B cell (primary cell): ENCODE measurements around the gene CYP4F22. TPM values are rescaled to one million over a fixed set of nuclear protein-coding genes. Genes with fewer than 3 reads are reported as not detected.

Source experiments
- ATAC-seq: fragments of 200-7000 bp; cut with Tn5 transposase; one replicate; pipeline ENCODE4 v1.10.0; 2021; ENCODE audit warnings: low read depth, mild to moderate bottlenecking, moderate number of reproducible peaks, moderate library complexity
- CTCF ChIA-PET: fragments of 350-600 bp; sonication (Branson Sonifier 250); formaldehyde crosslinking; loops from one replicate; lab custom pipeline; 2021; ENCODE audit warnings: antibody characterized with exemption, inconsistent platforms; lab: Charles Lee
- POLR2A ChIA-PET: fragments of 350-600 bp; sonication (Branson Sonifier 250); formaldehyde crosslinking; loops from one replicate; lab custom pipeline; 2021; ENCODE audit warnings: antibody characterized with exemption; lab: Charles Lee
- DNase-seq: peaks from one replicate; pipeline ENCODE4 v3.0.0; 2013
- H2AFZ ChIP-seq: 2 replicates; pipeline ENCODE4 v1.6.1; 2012; ENCODE audit warnings: mild to moderate bottlenecking, low read depth, low read length; ENCODE audit not compliant: insufficient read depth, poor library complexity, severe bottlenecking
- H3K27ac ChIP-seq, 2 donors: 1 replicate in 1 of 2; 2 replicates in 1 of 2; pipeline ENCODE4 v1.5.1; 2012 to 2013; ENCODE audit warnings: low read length in 2 of 2, mild to moderate bottlenecking in 2 of 2, moderate library complexity in 1 of 2
- H3K27me3 ChIP-seq, 4 experiments: fragments of 200-600 bp in 1 of 4; sonication (generic) in 1 of 4; replicated peaks in 1 of 4; 1 replicate in 2 of 4; 2 replicates in 2 of 4; pipeline versions ENCODE4 v1.6.1 to v1.7.0; 2013 to 2016; ENCODE audit warnings: low read length in 3 of 4, mild to moderate bottlenecking in 2 of 4, mixed read lengths in 1 of 4, moderate library complexity in 1 of 4; ENCODE audit not compliant: insufficient read depth in 4 of 4, control insufficient read depth in 3 of 4; ENCODE audit errors: control extremely low read depth in 1 of 4
- H3K36me3 ChIP-seq, 2 experiments: replicated peaks in 1 of 2; 1 replicate in 1 of 2; 2 replicates in 1 of 2; pipeline versions ENCODE4 v1.6.1 to v1.7.1; 2013; ENCODE audit warnings: low read length in 1 of 2; ENCODE audit not compliant: insufficient read depth in 2 of 2, control insufficient read depth in 1 of 2; ENCODE audit errors: control extremely low read depth in 1 of 2, extremely low read depth in 1 of 2
- H3K4me1 ChIP-seq, 2 donors: fragments of 200-600 bp in 1 of 2; sonication (generic) in 1 of 2; 1 replicate in 1 of 2; 2 replicates in 1 of 2; pipeline versions ENCODE4 v1.5.1 to v1.6.1; 2013 to 2017; ENCODE audit warnings: low read length in 2 of 2; ENCODE audit not compliant: control insufficient read depth in 2 of 2, insufficient read depth in 2 of 2
- H3K4me2 ChIP-seq: replicated peaks from 2 replicates; pipeline ENCODE3; 2012; ENCODE audit warnings: mild to moderate bottlenecking, low read depth, low read length; ENCODE audit not compliant: poor library complexity, severe bottlenecking
- H3K4me3 ChIP-seq, 5 experiments: fragments of 200-600 bp in 1 of 5; sonication (generic) in 1 of 5; 1 replicate in 3 of 5; 2 replicates in 2 of 5; pipeline versions ENCODE4 v1.5.1 to v1.7.0; 2011 to 2016; ENCODE audit warnings: low read length in 4 of 5, mild to moderate bottlenecking in 4 of 5, low read depth in 2 of 5, control low read depth in 1 of 5, moderate library complexity in 1 of 5; ENCODE audit not compliant: insufficient read depth in 1 of 5; ENCODE audit errors: control extremely low read depth in 1 of 5, extremely low read depth in 1 of 5
- H3K79me2 ChIP-seq: fragments of 200-600 bp; sonication (generic); one replicate; pipeline ENCODE4 v1.6.0; 2016; ENCODE audit warnings: low read length; ENCODE audit not compliant: control insufficient read depth, insufficient read depth
- H3K9ac ChIP-seq: fragments of 200-600 bp; sonication (generic); 2 replicates; pipeline ENCODE4 v1.6.1; 2017; ENCODE audit warnings: mild to moderate bottlenecking, low read length, moderate library complexity
- H3K9me3 ChIP-seq, 3 donors: one replicate each; pipeline versions ENCODE4 v1.6.1 to v1.7.1; 2013; ENCODE audit warnings: low read length in 2 of 3; ENCODE audit not compliant: control insufficient read depth in 2 of 3, insufficient read depth in 1 of 3; ENCODE audit errors: control extremely low read depth in 1 of 3
- H4K20me1 ChIP-seq: 2 replicates; pipeline ENCODE4 v1.6.0; 2012; ENCODE audit warnings: mild to moderate bottlenecking, low read length; ENCODE audit not compliant: insufficient read depth, control insufficient read depth, poor library complexity, severe bottlenecking
- H3K27ac Mint-ChIP-seq: one replicate; pipeline ENCODE4 v1.8.0; 2021; ENCODE audit warnings: mixed read lengths
- H3K27me3 Mint-ChIP-seq: one replicate; pipeline ENCODE4 v1.8.0; 2021; ENCODE audit warnings: mixed read lengths
- H3K4me1 Mint-ChIP-seq: one replicate; pipeline ENCODE4 v1.8.0; 2021; ENCODE audit warnings: mixed read lengths
- H3K4me3 Mint-ChIP-seq: one replicate; pipeline ENCODE4 v1.8.0; 2021; ENCODE audit warnings: mixed read lengths
- H3K9me3 Mint-ChIP-seq: one replicate; pipeline ENCODE4 v1.8.0; 2022; ENCODE audit warnings: mixed read lengths; ENCODE audit not compliant: insufficient read depth
- CTCF ChIP-seq: fragments of 200-600 bp; IDR thresholded peaks from one replicate; pipeline ENCODE4 v1.8.0; 2022; ENCODE audit warnings: antibody characterized with exemption, mild to moderate bottlenecking
- EZH2 ChIP-seq: IDR thresholded peaks from 2 replicates; pipeline ENCODE4 v1.6.1; 2012; ENCODE audit warnings: borderline replicate concordance, low read depth, mild to moderate bottlenecking, moderate library complexity, low read length; ENCODE audit not compliant: insufficient read depth, poor library complexity, severe bottlenecking
- WGBS: methylation state at CpG from one replicate; pipeline ENCODE4 v1.1.5; 2013; ENCODE audit warnings: missing lambda C conversion rate; ENCODE audit not compliant: insufficient coverage; 5-methylcytosine and 5-hydroxymethylcytosine counted together
- intact Hi-C: fragments of 100-400 bp; cut with micrococcal nuclease; formaldehyde crosslinking; loops from one replicate; pipeline ENCODE4 v1.10.0; 2022
- polyA plus RNA-seq: library from polyadenylated mRNA; depleted of rRNA; stranded (reverse); fragments of >200 nt; gene quantifications from 2 replicates; pipeline ENCODE4 v1.2.3, GENCODE V29; 2012
- total RNA-seq, 2 donors: library from RNA; stranded (reverse); fragments of 120-200 nt in 1 of 2; gene quantifications; 1 replicate in 1 of 2; 2 replicates in 1 of 2; pipeline versions ENCODE4 v1.2.3 to v1.2.4, GENCODE V29; 2013 to 2022

The CYP4F22 gene
- total and polyA plus RNA-seq, 2 donors (not counting 1 experiment from before 2014, with no cell fraction given) = 0.03 TPM; not detected in 1

DNA sequence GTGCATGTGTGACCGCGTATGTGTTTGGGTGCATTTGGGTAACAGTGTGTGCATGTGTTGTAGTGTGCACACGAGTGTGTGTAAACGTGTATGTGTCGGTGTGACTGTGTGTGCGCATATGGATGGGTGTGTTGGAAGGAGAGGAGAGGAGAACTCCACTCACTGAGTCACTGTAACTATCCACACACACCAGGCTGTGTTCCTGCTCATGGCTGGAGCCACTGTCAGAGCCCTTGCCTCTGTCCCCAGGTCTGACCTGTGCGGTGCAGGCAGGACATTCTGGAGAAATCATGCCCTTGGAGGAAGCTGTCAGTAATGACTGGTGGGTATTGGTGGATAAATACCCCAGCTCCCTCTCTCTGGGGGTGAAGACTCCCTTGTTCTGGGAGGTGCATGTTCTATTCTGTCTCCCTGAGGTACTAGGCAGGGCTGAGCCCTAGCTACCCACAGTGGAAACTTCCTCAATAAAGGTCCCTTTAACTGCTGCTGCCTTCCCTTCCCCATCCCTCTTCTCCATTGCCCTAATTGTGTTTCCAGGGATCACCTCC lies 48.4 kb downstream of the CYP4F22 start:
- Histone ChIP-seq H3K36me3 (no peaks in the 10 kb centered on the region), H3K9me3 (peaks cover 0 to 4% (median 0%) of the 10 kb centered on the region in 3 donors), H4K20me1 (no peaks in the 10 kb centered on the region), H2AFZ (peak overlapping the region; percentile 90), H3K4me1 (peaks cover 13 to 15% of the 10 kb centered on the region in 2 donors), H3K9ac (no peak overlapping the region), H3K4me3 (no peak overlapping the region), H3K27me3 (peaks cover 0 to 27% (median 4%) of the 10 kb centered on the region in 4 experiments), H3K27ac (no peak overlapping the region), H3K4me2 (peak overlapping the region; percentile 98), H3K79me2 (no peaks in the 10 kb centered on the region)
- intact Hi-C loops = loop anchor here (1.0 to 10.0 kb wide), 8 partner anchors 92 to 1812 kb away; partner anchors contain the start of gene RASAL3
- DNase-seq = no peak
- TF ChIP-seq EZH2 (no peak), CTCF (peak; percentile 3)
- WGBS = 0% methylated on average over 2 of the region's 7 CpGs
- ATAC-seq = peak; percentile 1
- H3K9me3 Mint-ChIP-seq = no peaks in the 10 kb centered on the region
- H3K4me3 Mint-ChIP-seq = peak overlapping the region; percentile 91
- ChIA-PET CTCF (interaction anchor here (0.6 to 9.3 kb wide), 5 partner anchors 138 to 465 kb away, joined by 3 to 145 read pairs (median 3); partner anchors contain the start of gene AKAP8L), POLR2A (no interaction called here)
- peak overlapping the region; percentile 78 for H3K27ac Mint-ChIP-seq
- peaks cover 9% of the 10 kb centered on the region for H3K27me3 Mint-ChIP-seq
- H3K4me1 Mint-ChIP-seq = peaks cover 16% of the 10 kb centered on the region

DNA sequence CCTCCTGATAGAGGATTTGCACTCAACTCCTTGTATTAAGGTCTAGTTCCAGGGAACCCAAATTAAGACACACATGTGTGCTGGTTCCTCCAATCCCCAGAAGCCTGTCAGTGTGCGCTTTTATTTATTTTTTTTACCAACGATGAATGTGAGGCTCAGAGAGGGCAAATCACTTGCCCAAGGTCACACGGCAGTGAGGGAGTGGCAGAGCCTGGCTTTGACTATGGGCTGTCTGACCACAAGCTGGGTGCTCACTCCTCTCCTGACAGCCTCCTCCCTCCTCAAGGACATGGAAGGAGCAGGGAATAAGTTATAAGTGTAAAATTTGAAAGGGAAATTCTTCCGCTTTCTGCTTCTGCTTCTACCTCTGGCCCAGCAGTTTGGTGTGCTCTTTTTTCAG lies 48.9 kb downstream of the CYP4F22 start:
- Histone ChIP-seq H3K27me3 (peaks cover 0 to 22% (median 2%) of the 10 kb centered on the region in 4 experiments), H3K4me2 (no peak overlapping the region), H3K9ac (no peak overlapping the region), H3K9me3 (peaks cover 0 to 3% (median 0%) of the 10 kb centered on the region in 3 donors), H3K36me3 (no peaks in the 10 kb centered on the region), H3K79me2 (no peaks in the 10 kb centered on the region), H4K20me1 (no peaks in the 10 kb centered on the region), H3K27ac (no peak overlapping the region), H3K4me1 (peaks cover 13 to 15% of the 10 kb centered on the region in 2 donors), H3K4me3 (no peak overlapping the region), H2AFZ (no peak overlapping the region)
- intact Hi-C loops = loop anchor here (10.0 kb wide), 1 partner anchor 1812 kb away; a partner anchor contains a TSS
- ChIA-PET CTCF (interaction anchor here (0.6 to 9.3 kb wide), 5 partner anchors 138 to 466 kb away, joined by 3 to 145 read pairs (median 3); partner anchors contain the start of gene AKAP8L), POLR2A (no interaction called here)
- 90% methylated on average over 2 of the region's 4 CpGs for WGBS
- ATAC-seq (no peak), DNase-seq (no peak)
- TF ChIP-seq EZH2 (no peak), CTCF (no peak)
- no peak overlapping the region for H3K4me3 Mint-ChIP-seq
- peaks cover 13% of the 10 kb centered on the region for H3K4me1 Mint-ChIP-seq
- H3K9me3 Mint-ChIP-seq = no peaks in the 10 kb centered on the region
- no peak overlapping the region for H3K27ac Mint-ChIP-seq
- H3K27me3 Mint-ChIP-seq = peaks cover 6% of the 10 kb centered on the region
